GM10266 (cell line): ENCODE results near the gene ATP1B2.

Experiments used
- DNase-seq: peaks from one replicate; pipeline ENCODE4 v3.0.0; 2012; ENCODE audit errors: extremely low spot score
- CTCF ChIP-seq: IDR thresholded peaks from 2 replicates; pipeline ENCODE4 v1.5.1; 2012; ENCODE audit warnings: mild to moderate bottlenecking, low read depth; ENCODE audit not compliant: control insufficient read depth, insufficient read depth; ENCODE audit errors: missing control alignments

The ATP1B2 gene

GRCh38 chr17:7668482-7668881 lies 17.8 kb downstream of the ATP1B2 start:
- DNase-seq: no peak
- TF ChIP-seq CTCF: no peak

GRCh38 chr17:7673239-7673638 lies 22.5 kb downstream of the ATP1B2 start:
- DNase-seq: no peak
- TF ChIP-seq CTCF: peak; percentile 30

GRCh38 chr17:7674934-7675333 lies 24.2 kb downstream of the ATP1B2 start:
- DNase-seq: no peak
- no peak for TF ChIP-seq CTCF

GRCh38 chr17:7676533-7676932 lies 25.8 kb downstream of the ATP1B2 start:
- no peak for TF ChIP-seq CTCF
- DNase-seq: no peak

- DNase-seq: no peak
- no peak for TF ChIP-seq CTCF
Measured at GRCh38 chr17:7677388-7678067, 26.8 kb downstream of the ATP1B2 start.

- TF ChIP-seq CTCF: no peak
- DNase-seq: no peak
Measured at GRCh38 chr17:7684851-7685532, 34.3 kb downstream of the ATP1B2 start.

- DNase-seq: peak; percentile 85
- no peak for TF ChIP-seq CTCF
Measured at GRCh38 chr17:7685533-7686221, 35.0 kb downstream of the ATP1B2 start.
